ENCODE measurements around the gene PTGFR. TPM values are rescaled to one million over a fixed set of nuclear protein-coding genes. Genes with fewer than 3 reads are reported as not detected.
A peak's percentile ranks its signal among the peaks of the same experiment; 100 is the strongest.

PTGFR gene
- total and polyA plus RNA-seq, 2 of the 4 experiments (the other 2 are of a cell fraction), result 1.7 to 5.4 TPM

DNA sequence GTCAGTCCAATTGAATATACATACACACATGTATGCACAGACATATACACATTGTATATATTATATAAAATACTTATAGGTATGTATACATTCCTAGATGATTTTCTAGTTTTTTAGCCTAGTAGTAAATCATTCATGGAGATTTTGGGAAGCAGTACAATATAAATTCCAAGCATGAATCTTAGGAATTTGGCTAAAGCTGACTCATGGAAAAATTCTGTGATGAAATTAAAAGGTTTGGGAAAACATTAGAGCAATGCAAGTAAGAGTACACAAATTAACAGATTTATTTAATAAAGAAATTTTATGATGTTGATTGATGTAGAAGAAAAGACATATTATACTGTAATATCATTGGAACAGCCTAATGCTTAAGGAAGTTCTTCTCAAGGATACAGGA lies 43.7 kb upstream of the PTGFR start:
- Histone ChIP-seq H3K27me3 (ENCODE audit: control insufficient read depth, insufficient read depth, low read length) (no peaks in the 10 kb centered on the region), H4K8ac (ENCODE audit: low read depth in 2 of 2, low read length in 2 of 2) (no peak overlapping the region), H2BK15ac (ENCODE audit: low read depth, low read length) (no peak overlapping the region), H3K79me1 (ENCODE audit: low read depth in 1 of 2, low read length in 2 of 2) (no peaks in the 10 kb centered on the region), H2AK9ac (replicated peaks; ENCODE audit: low read depth, low read length, poor library complexity) (no peak overlapping the region), H3K4me2 (ENCODE audit: low read depth, low read length) (no peak overlapping the region), H3K4ac (ENCODE audit: low read depth, low read length) (no peak overlapping the region), H3K18ac (ENCODE audit: low read depth, low read length) (no peak overlapping the region), H3K56ac (ENCODE audit: extremely low read depth, insufficient read depth, low read length) (no peak overlapping the region), H4K91ac (ENCODE audit: insufficient read depth, low read depth, low read length) (no peak overlapping the region), H2BK5ac (ENCODE audit: low read depth, low read length, poor library complexity, severe bottlenecking) (no peak overlapping the region), H3K23ac (ENCODE audit: low read depth, low read length) (no peak overlapping the region), H3K27ac (ENCODE audit: insufficient read depth, low read length) (no peak overlapping the region), H2AK5ac (ENCODE audit: low read depth, low read length) (no peak overlapping the region), H3K14ac (replicated peaks; ENCODE audit: low read depth, low read length) (no peak overlapping the region), H4K5ac (ENCODE audit: low read depth, low read length) (no peak overlapping the region), H4K20me1 (ENCODE audit: insufficient read depth, low read length) (no peaks in the 10 kb centered on the region), H3K4me1 (ENCODE audit: control insufficient read depth, insufficient read depth, low read length) (no peaks in the 10 kb centered on the region), H2AFZ (replicated peaks; ENCODE audit: low read length, poor library complexity) (no peak overlapping the region), H2BK120ac (ENCODE audit: low read depth, low read length) (no peak overlapping the region), H3K9me3 (ENCODE audit: control insufficient read depth, insufficient read depth, low read length) (peaks cover 4% of the 10 kb centered on the region; the same call in 1 of the 2 replicates), H2BK20ac (ENCODE audit: low read depth, low read length) (no peak overlapping the region), H3K9me1 (ENCODE audit: insufficient read depth, low read length) (no peaks in the 10 kb centered on the region), H3K9ac (ENCODE audit: low read depth, low read length) (no peak overlapping the region), H3K36me3 (ENCODE audit: control insufficient read depth, insufficient read depth, low read length) (no peaks in the 10 kb centered on the region), H3K4me3 (ENCODE audit: insufficient read depth, low read depth, low read length) (no peak overlapping the region)
- intact Hi-C loops (cut with micrococcal nuclease) (no loop called here), in situ Hi-C loops (cut with MboI; ENCODE audit: low sequenced_read_pairs) (no loop called here), dilution Hi-C loops (cut with HindIII; ENCODE audit: low sequenced_read_pairs, unreplicated experiment) (no loop called here)
- TF ChIP-seq POLR2A (IDR thresholded peaks at IDR 0.05; ENCODE audit: low read depth, low read length), result no peak
- TF ChIP-seq MAFK (IDR thresholded peaks at IDR 0.05; ENCODE audit: low read depth, low read length), result peak; percentile 57
- TF ChIP-seq ELK1 (IDR thresholded peaks at IDR 0.05; ENCODE audit: borderline replicate concordance, low read depth, low read length), result no peak
- ChIA-PET POLR2A (ENCODE audit: unreplicated experiment) (no interaction called here), CTCF (no interaction called here)
- ATAC-seq (ENCODE audit: low read depth), result no peak
- BruUV-seq (replicated peaks), result no TSS peak
- DNase-seq, result no peak

All from IMR-90 (cell line).